Measurements from ENCODE around the gene JMJD1C. TPM values are rescaled to one million over a fixed set of nuclear protein-coding genes. Genes with fewer than 3 reads are reported as not detected.
A peak's percentile ranks its signal among the peaks of the same experiment; 100 is the strongest.

Gene JMJD1C
- total RNA-seq, 2 donors from 2014 or later, result 91.8 to 103 TPM

DNA sequence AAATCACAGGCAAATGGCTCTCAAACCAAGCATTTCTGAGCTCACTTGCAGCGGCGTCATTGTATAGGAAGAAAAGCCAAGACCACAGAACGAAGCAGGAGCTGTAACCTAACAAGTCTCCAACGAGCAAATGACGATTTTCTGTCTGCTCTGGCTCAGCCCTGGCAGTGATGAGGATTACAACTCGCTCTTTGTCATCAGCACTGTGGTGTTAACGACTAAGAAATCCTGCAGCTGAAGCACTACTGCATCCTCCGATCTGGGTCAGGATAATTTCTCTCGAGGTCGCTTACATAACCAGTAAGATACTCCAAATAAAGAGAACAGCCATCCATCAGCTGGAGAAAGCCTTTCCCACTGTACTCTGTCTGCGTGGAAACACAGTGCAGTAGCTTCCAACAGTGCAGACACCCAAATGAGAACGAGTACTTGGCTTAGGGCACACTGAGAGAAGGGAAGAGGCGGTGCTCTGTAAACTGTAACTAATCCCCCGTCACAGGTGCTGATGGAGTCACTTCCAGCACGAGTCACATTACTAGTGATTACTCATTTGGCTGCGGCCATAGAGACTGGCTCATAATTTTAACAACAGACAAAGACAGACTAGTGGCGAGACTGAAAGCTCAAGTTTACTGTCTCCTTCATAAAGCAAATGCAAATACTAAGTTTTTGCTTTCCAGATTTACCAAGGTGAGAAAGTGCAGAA lies 196.8 kb downstream of the JMJD1C start:
- WGBS, 2 donors, result 0% methylated on average over 16 to 17 of the region's 17 CpGs

DNA sequence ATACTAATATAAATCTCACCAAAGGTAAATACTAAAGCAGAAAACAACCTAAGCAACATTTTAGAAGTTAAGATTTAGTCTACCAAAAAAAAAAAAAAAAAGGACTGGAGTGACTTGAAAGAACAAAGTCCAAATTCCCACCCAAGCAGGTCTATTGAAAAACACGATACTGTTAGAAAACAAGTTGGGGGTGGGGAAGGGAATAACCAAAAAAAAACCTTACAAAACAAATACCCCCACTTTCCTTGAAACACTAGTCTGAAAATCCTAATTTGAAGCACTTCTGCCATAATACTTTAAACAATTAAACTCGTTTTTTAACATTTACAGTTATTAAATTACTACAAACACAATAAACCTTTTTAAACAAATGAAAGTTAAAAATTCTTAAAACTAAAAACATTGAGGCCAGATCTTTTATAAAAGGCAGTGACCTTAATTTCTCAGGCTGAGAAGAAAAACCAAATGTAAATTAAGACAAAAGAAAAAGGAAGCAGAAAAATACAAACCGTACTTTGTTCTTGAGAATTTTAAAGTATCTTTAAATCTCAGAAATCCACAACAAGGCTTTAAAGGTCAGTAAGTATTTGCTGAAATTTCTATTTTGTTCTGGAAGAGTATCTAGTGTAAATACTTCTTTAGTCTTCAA lies 197.5 kb downstream of the JMJD1C start:
- Histone ChIP-seq H3K27ac (peak overlapping the region; percentile 89 to 99 (median 98)), H3K27me3 (no peaks in the 10 kb centered on the region), H3K36me3 (replicated peaks in 1 of 2; ENCODE audit: insufficient read depth in 1 of 2, low read depth in 2 of 2) (no peaks in the 10 kb centered on the region), H3K4me3 (peak overlapping the region; percentile 11 to 21), H3K9me3 (no peaks in the 10 kb centered on the region), H3K4me1 (peaks cover 7% of the 10 kb centered on the region)
- TF ChIP-seq, protein P1, sequence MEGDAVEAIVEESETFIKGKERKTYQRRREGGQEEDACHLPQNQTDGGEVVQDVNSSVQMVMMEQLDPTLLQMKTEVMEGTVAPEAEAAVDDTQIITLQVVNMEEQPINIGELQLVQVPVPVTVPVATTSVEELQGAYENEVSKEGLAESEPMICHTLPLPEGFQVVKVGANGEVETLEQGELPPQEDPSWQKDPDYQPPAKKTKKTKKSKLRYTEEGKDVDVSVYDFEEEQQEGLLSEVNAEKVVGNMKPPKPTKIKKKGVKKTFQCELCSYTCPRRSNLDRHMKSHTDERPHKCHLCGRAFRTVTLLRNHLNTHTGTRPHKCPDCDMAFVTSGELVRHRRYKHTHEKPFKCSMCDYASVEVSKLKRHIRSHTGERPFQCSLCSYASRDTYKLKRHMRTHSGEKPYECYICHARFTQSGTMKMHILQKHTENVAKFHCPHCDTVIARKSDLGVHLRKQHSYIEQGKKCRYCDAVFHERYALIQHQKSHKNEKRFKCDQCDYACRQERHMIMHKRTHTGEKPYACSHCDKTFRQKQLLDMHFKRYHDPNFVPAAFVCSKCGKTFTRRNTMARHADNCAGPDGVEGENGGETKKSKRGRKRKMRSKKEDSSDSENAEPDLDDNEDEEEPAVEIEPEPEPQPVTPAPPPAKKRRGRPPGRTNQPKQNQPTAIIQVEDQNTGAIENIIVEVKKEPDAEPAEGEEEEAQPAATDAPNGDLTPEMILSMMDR (IDR thresholded peaks at IDR 0.05), result no peak
- TF ChIP-seq POLR2A (IDR thresholded peaks at IDR 0.05), result no peak
- DNase-seq, result peak in 1 of 4 donors; percentile 21
- ATAC-seq, result peak; percentile 39
- intact Hi-C loops (cut with DNase I), result no loop called here
- 0 to 1% methylated on average over 3 of the region's 3 CpGs for WGBS, 2 donors

More for the DNA sequence above, 196.8 kb downstream of the JMJD1C start:
- TF ChIP-seq POLR2A (IDR thresholded peaks at IDR 0.05), result peak; percentile 94 to 99 (median 99)
- TF ChIP-seq, protein P1 (IDR thresholded peaks at IDR 0.05), result peak in 5 of 7 experiments; percentile 8 to 72 (median 66)
- Histone ChIP-seq H3K4me3 (peak overlapping the region; percentile 11 to 21), H3K9me3 (no peaks in the 10 kb centered on the region), H3K27ac (peak overlapping the region; percentile 89 to 99 (median 98)), H3K27me3 (no peaks in the 10 kb centered on the region), H3K36me3 (replicated peaks in 1 of 2; ENCODE audit: insufficient read depth in 1 of 2, low read depth in 2 of 2) (no peaks in the 10 kb centered on the region), H3K4me1 (peaks cover 3% of the 10 kb centered on the region)
- DNase-seq (peak; percentile 84 to 97 (median 90)), ATAC-seq (peak; percentile 94)
- intact Hi-C loops (cut with DNase I), result no loop called here

DNA sequence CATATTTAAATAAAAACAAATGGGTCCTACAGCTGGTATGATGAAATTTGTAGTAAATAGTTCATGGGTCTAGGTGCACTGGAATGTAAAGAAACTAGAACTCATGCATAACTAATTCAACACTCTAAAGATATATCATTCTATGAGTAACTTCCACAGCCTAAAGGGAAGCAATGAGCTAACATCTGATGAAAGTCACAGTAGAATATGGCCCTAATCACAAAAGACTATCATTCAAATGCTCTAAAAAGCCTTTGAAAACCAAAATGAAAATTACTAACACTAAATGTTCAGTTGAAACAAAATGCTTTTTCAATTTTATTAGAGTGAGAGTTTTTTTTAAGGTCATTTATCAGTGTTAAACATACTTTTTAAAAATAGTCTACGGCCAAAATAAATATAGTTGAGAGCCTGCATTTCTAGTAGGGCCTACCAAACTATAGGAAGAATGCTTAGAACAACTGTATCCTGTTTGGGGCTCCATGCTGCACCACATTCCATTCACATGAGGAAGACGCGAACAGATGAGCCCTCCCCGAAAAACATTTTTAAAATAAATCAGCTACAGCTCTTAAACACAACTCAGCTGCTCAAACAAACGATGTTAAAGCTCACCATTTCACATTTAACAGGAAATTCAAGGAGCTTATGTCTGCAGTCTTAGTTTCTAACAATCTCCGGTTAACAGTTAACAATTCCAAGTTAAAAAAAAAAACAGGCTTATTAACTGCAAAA lies 198.2 kb downstream of the JMJD1C start:
- Histone ChIP-seq H3K4me3 (peak overlapping the region; percentile 11 to 21), H3K36me3 (replicated peaks in 1 of 2; ENCODE audit: insufficient read depth in 1 of 2, low read depth in 2 of 2) (no peaks in the 10 kb centered on the region), H3K4me1 (peaks cover 10% of the 10 kb centered on the region), H3K27ac (peak overlapping the region; percentile 71 to 99 (median 93)), H3K27me3 (no peaks in the 10 kb centered on the region), H3K9me3 (no peaks in the 10 kb centered on the region)
- 0 to 1% methylated on average over 6 of the region's 6 CpGs for WGBS, 2 donors
- ATAC-seq, result peak; percentile 50
- TF ChIP-seq, protein P1 (IDR thresholded peaks at IDR 0.05), result no peak
- TF ChIP-seq POLR2A (IDR thresholded peaks at IDR 0.05), result peak in 2 of 3 donors; percentile 40
- DNase-seq, result peak in 3 of 4 donors; percentile 38 to 54 (median 48)
- intact Hi-C loops (cut with DNase I), result no loop called here

DNA sequence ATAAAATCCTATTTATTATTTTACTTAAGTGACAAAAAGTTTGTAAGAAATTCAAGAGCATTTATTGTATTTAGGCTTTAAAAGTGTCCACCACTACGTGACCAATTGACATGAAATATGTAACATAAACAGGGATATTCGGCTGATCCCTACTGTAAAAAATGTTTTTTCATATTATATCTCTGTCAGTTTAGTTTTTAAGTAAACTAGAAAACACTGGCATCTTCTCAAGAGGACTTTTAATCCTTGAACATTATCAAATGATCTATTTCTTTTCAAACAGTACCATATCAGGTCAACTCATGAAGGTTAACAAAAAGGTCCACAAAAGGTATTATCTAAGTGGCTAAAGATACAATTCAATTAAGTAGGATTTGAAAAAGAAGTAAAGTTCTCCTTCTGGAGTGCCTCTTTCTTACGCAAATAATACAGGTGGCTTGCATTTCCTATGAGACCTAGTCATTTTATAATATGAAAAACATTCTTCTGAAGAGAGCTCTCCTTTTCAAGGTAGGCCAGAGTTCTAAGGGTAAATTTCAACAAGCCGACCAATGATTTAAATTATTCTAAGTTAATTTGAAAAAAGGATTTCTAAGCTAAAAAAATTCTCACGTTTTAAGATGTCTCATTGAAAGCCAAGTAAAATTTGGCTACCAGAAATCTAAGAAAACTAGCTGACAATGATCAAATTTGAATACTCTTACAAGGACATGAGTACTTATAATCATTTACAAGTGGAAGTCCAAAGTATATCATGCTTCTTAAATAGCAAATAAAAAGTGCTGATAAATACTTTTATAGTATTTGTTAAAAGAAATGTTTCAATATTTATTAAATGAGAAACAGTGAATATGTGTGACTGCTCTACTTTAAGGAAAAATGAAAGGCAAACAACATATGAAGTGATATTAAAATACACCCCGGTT lies 199.1 kb downstream of the JMJD1C start:
- peak overlapping the region; percentile 30 to 99 (median 93) for H3K27ac ChIP-seq

More for the DNA sequence above, 199.1 kb downstream of the JMJD1C start:
- WGBS, 2 donors, result 1% methylated on average over 6 of the region's 6 CpGs
- Histone ChIP-seq H3K4me1 (peaks cover 17% of the 10 kb centered on the region), H3K4me3 (peak overlapping the region in 1 of 2 donors; percentile 21), H3K36me3 (replicated peaks in 1 of 2; ENCODE audit: insufficient read depth in 1 of 2, low read depth in 2 of 2) (no peaks in the 10 kb centered on the region), H3K9me3 (no peaks in the 10 kb centered on the region), H3K27me3 (no peaks in the 10 kb centered on the region)
- ATAC-seq (no peak), DNase-seq (no peak)
- no peak for TF ChIP-seq POLR2A (IDR thresholded peaks at IDR 0.05)
- TF ChIP-seq, protein P1 (IDR thresholded peaks at IDR 0.05), result no peak
- intact Hi-C loops (cut with DNase I), result no loop called here
